Measurements from ENCODE around the gene CYP3A4.
"Not testable (repeated sequence)": the region's sequence is repeated elsewhere in the genome, so short reads cannot be mapped to it uniquely, and the experiment has no call there.

DNA sequence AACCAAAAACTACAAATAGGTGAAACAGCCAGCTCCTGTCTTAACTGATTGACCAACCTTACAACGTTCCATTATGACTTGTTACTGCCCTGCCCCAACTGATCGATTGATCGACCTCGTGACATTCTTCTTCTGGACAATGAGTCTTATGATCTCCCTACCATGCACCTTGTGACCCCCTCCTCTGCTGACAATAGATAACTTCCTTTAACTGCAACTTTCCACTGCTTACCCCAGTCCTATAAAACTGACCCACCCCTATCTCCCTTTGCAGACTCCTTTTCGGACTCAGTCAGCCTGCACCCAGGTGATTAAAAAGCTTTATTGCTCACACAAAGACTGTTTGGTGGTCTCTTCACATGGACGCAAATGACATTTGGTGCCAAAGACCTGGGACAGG lies 60.8 kb downstream of the CYP3A4 start:
- TF ChIP-seq, protein P1, sequence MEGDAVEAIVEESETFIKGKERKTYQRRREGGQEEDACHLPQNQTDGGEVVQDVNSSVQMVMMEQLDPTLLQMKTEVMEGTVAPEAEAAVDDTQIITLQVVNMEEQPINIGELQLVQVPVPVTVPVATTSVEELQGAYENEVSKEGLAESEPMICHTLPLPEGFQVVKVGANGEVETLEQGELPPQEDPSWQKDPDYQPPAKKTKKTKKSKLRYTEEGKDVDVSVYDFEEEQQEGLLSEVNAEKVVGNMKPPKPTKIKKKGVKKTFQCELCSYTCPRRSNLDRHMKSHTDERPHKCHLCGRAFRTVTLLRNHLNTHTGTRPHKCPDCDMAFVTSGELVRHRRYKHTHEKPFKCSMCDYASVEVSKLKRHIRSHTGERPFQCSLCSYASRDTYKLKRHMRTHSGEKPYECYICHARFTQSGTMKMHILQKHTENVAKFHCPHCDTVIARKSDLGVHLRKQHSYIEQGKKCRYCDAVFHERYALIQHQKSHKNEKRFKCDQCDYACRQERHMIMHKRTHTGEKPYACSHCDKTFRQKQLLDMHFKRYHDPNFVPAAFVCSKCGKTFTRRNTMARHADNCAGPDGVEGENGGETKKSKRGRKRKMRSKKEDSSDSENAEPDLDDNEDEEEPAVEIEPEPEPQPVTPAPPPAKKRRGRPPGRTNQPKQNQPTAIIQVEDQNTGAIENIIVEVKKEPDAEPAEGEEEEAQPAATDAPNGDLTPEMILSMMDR (conservative IDR thresholded peaks at IDR 0.05) = not testable (repeated sequence)
- TF ChIP-seq ZFX (IDR thresholded peaks at IDR 0.05) = not testable (repeated sequence)
